Hematopoietic multipotent progenitor cell treated with erythropoietin and hydrocortisone succinate and interleukin-3 and kit ligand, for 8 days (in vitro differentiated cells): Measurements from ENCODE around the gene RPL27A.
A peak's percentile ranks its signal among the peaks of the same experiment; 100 is the strongest.

Experiments
- DNase-seq: peaks from one replicate; pipeline ENCODE4 v3.0.0-alpha.2; 2015

RPL27A gene

GRCh38 chr11:8723711-8724110, 41.1 kb downstream of the RPL27A start:
- DNase-seq: no peak

GRCh38 chr11:8724682-8725081, 42.1 kb downstream of the RPL27A start:
- DNase-seq: no peak

DNA sequence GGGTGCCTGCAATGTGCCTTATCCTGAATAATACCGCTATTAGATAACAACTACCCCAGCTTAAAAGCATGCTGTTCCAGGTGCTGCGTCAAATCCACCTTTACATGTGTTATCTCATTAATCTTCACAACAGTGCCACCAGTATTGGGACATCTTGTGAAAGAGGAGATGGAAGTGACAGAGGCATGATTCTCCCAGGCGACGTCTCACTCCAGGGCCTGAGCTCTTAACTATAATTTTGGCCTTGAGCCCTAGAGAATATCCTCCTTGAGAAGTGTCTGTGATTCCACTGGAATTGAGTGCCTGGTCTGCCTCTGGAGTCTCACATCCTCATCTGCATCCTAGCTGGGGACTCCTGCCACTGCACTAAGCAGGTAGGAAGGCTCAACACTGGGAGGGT, 43.8 kb downstream of the RPL27A start:
- no peak for DNase-seq

DNA sequence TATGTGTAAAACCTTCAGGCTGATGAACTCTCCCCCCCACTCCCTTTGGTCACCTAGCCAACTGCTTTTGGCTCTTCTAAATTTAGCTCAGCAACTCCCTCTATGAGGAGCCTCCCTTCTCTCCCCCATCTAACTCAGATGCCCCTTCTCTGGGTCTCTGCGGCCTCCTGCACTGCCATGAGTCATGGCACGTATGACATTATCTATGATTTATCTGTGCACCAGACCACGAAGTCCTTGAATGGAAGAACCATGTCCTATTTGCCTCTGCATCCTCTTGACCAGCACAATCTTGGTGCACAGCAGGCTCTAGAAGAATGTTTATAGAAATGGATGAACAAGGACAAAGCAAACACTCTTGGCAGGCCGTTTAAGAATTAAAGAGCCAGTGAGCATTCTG, 46.0 kb downstream of the RPL27A start:
- peak; percentile 3 for DNase-seq

DNA sequence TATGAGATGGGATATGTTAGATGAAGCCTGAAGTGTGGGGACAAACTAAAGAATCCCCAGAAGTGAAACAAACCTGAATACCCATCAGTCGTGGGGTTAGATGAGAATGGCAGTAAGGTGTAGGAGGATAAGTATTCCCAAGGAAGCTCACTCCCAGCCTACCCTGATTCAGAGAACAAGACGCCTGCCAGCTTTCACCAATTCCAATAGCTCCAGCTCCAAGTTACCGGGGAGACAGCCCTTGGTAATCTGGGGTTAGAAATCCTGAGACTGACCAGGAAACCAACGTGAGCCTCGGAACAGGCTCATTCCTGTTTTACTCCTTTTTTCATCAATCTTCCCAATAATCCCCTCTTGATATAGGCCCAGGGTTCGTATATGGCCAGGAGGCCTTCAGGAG, 46.5 kb downstream of the RPL27A start:
- no peak for DNase-seq

DNA sequence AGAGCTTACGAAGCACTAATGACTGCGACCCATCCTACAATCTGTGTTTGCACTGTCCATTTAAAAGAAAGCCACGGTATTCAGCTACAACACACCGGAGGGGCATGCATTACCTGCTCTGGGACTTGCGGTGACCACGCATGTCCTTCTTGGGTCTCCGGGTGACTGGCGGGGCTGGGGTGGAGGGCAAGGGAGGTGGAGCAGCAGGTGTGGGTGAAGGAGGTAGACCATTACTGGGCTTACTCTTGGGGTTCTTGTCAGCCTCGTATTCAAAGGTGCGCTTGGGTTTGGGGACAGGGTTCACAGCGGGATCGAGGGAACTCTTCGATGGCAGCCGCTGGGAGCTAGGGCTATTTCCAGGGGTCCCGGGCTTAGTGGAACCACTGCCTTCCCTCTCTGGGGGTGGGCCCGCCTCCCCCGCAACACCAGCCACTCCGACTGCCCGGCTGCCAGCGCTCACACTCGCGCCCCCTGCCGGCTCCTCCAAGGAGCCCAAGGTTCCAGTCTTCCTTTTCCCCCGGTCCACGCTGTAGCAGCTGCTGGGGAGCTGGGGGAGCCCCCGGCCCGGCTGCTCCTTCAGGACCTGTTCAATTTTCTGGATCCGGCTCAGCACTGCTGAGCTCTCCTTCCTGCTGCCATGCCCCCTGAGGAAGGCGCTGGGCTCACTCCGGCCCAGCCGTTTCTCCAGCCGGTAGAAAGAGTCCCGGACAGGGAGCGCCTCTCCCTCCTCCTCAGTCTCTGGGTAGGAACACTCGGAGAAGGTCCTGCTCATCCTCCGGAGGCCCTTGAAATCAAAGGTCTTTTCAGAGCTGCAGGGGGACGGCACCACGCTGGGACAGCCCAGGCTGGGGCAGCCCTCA, 47.5 kb downstream of the RPL27A start:
- no peak for DNase-seq

- no peak for DNase-seq
These were observed 48.1 kb downstream of the RPL27A start for GRCh38 chr11:8730697-8731020.

DNA sequence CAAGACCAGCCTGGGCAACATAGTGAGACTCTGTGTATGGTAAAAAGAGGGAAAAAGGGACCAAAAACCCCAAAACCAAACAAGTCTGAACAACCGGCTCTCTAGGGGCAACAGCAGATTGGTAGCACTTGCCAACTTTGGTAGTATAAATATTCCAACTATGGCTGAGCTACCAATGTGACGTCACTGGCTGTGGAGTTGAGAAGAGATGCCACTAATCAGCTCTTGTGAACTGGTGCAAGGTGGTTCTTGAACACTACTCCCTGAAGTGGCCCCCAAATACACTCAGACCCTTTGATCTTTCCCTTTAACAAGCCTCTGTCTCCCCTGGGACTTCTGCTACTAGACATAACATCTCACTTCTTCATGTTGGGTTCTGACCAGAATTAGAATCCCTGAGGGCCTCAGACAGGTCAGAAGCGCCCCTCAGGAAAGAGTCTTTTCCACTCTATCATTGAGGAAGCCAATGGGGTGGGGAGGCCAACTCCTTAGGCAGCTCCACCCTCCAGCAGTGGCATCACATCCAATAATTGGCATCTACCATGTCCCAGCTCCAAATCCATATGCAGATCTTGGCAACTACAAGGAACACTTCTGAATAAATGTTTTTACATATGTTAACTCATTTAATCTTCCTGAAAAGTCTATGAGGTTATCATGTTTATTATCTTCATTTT, 49.2 kb downstream of the RPL27A start:
- no peak for DNase-seq

DNA sequence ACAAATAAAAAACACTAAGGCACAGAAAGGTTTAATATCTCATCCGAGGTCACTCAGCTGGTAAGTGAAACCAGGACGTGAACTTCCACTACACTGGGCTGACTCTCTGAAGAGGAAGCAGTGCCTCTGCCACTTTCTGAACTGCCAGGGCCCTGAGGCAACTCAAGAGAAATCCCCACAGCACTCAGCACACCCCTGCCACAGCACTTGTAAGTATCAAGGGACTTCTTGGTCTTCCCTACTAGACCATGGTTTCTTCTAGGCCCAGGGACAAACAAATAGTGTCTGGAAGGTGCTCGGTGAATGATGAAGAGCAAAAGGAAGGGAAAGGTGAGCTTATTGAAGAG, 49.7 kb downstream of the RPL27A start:
- DNase-seq: no peak

DNA sequence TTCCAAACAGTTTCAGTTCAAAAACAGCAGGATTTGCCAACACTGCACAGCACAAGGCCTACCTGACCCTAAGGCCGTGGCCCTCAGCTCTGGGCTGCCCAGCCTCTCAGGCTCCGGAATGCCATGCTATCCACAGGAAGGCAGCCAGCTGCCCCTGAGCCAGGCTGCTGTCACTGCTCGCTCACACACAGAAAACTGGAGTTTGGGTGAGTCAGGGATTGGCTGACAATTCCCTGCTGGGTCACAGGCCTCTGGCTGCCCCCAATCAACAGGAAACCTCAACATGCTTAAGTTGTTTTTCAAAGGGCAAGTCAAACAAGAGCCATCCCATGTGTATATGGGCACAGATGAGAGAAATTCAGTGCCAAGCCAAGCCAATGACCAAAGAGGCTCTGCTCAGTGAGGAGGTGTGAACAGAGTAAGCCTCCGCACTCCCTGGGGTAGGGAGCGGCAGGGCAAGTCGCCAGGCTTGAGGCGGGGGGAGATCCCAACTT, 50.2 kb downstream of the RPL27A start:
- DNase-seq: no peak

GRCh38 chr11:8733852-8734251, 51.3 kb downstream of the RPL27A start:
- peak; percentile 57 for DNase-seq

GRCh38 chr11:8735094-8735493, 52.5 kb downstream of the RPL27A start:
- no peak for DNase-seq

DNA sequence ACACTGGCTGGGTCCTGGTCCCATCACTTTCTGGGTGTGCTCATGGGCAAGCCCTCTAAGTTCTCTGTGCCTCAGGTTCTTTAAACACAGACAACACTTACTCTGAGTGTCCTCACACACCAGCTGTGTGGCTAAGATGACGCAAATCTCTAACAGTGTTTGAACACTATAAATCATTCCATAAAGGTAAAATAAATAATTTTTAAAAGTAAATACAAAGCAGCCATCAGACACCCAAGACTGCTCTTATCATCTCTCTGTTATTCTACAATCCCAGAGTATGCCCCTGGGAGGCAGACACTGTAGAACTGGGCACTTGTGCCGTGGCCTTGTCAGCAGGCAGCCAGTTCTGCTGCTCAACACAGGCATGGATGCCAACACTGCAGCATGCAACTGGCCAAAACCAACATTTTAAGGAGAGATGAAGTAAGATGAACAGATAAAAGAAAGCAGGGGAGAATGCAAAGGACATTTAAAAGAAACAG, 56.8 kb downstream of the RPL27A start:
- DNase-seq: no peak
